ENCODE data around the gene FOXF2.

GRCh38 chr6:1406306-1407072, 17.1 kb downstream of the FOXF2 start:
- TF ChIP-seq, protein P1, sequence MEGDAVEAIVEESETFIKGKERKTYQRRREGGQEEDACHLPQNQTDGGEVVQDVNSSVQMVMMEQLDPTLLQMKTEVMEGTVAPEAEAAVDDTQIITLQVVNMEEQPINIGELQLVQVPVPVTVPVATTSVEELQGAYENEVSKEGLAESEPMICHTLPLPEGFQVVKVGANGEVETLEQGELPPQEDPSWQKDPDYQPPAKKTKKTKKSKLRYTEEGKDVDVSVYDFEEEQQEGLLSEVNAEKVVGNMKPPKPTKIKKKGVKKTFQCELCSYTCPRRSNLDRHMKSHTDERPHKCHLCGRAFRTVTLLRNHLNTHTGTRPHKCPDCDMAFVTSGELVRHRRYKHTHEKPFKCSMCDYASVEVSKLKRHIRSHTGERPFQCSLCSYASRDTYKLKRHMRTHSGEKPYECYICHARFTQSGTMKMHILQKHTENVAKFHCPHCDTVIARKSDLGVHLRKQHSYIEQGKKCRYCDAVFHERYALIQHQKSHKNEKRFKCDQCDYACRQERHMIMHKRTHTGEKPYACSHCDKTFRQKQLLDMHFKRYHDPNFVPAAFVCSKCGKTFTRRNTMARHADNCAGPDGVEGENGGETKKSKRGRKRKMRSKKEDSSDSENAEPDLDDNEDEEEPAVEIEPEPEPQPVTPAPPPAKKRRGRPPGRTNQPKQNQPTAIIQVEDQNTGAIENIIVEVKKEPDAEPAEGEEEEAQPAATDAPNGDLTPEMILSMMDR (IDR thresholded peaks at IDR 0.05), result no peak
- TF ChIP-seq EP300 (IDR thresholded peaks at IDR 0.05) (no peak), POLR2A (IDR thresholded peaks at IDR 0.05) (no peak)
